ENCODE measurements around the gene EPB41. TPM values are rescaled to one million over a fixed set of nuclear protein-coding genes. Genes with fewer than 3 reads are reported as not detected.

EPB41 gene
- total RNA-seq, 1 experiment from 2014 or later, result 41.7 TPM

- TF ChIP-seq YY1 (IDR thresholded peaks at IDR 0.05; ENCODE audit: extremely low read depth, insufficient replicate concordance, low read depth, low read length) (no peak), FOSL1 (IDR thresholded peaks at IDR 0.05; ENCODE audit: low read depth) (no peak), ZBTB33 (IDR thresholded peaks at IDR 0.05; ENCODE audit: extremely low read depth, insufficient replicate concordance, low read length) (no peak)
Observed at GRCh38 chr1:29032841-29033240, 118.5 kb downstream of the EPB41 start (continued).

- POLR2A ChIA-PET, result interaction anchor here (1.4 to 2.5 kb wide), 2 partner anchors 149 to 152 kb away, joined by 5 to 11 read pairs; no protein-coding TSS in a partner anchor
- Histone ChIP-seq H3K9me2 (ENCODE audit: insufficient read depth) (no peaks in the 10 kb centered on the region), H3K4me2 (ENCODE audit: low read length) (no peak overlapping the region), H3K36me3 (ENCODE audit: control insufficient read depth in 1 of 2, insufficient read depth in 2 of 2, low read length in 2 of 2) (no peaks in the 10 kb centered on the region; a peak in 1 of 4 replicates), H3K4me1 (ENCODE audit: control insufficient read depth in 1 of 2, insufficient read depth in 2 of 2, low read length in 2 of 2) (no peaks in the 10 kb centered on the region), H4K20me1 (ENCODE audit: insufficient read depth) (no peaks in the 10 kb centered on the region), H3K9me3 (ENCODE audit: control insufficient read depth in 1 of 2, insufficient read depth in 1 of 2, low read depth in 1 of 2, low read length in 2 of 2) (no peaks in the 10 kb centered on the region), H3K79me2 (ENCODE audit: insufficient read depth, low read length) (no peaks in the 10 kb centered on the region), H3K27ac (ENCODE audit: low read depth, low read length) (no peak overlapping the region), H3K4me3 (replicated peaks in 1 of 2; ENCODE audit: low read depth in 1 of 2, low read length in 2 of 2) (no peak overlapping the region), H2AFZ (ENCODE audit: low read depth, low read length, poor library complexity, severe bottlenecking) (no peak overlapping the region), H3K27me3 (ENCODE audit: insufficient read depth, low read length) (no peaks in the 10 kb centered on the region), H3K9ac (ENCODE audit: low read length) (no peak overlapping the region)
- no TSS peak for BruUV-seq (replicated peaks)
- peak; percentile 45 to 92 (median 75) for TF ChIP-seq CTCF (IDR thresholded peaks at IDR 0.05 in 2 of 3, conservative IDR thresholded peaks at IDR 0.05 in 1 of 3; ENCODE audit: borderline replicate concordance in 1 of 3, insufficient read depth in 1 of 3, low read depth in 2 of 3, low read length in 2 of 3)
- 0 out of 2 replicates have a peak, but pooled peaks have one; percentile 16 for TF ChIP-seq CEBPB (IDR thresholded peaks at IDR 0.05; ENCODE audit: low read depth)
- TF ChIP-seq SP1 (IDR thresholded peaks at IDR 0.05; ENCODE audit: low read depth), result peak; percentile 9; the same call in 1 of the 2 replicates
- TF ChIP-seq FOSL1 (IDR thresholded peaks at IDR 0.05; ENCODE audit: low read depth), result no peak
- peak; percentile 96 for TF ChIP-seq RAD21 (IDR thresholded peaks at IDR 0.05; ENCODE audit: low read depth)
- intact Hi-C loops (cut with micrococcal nuclease), result loop anchor here (1.0 to 2.0 kb wide), 3 partner anchors 152 to 249 kb away; no protein-coding TSS in a partner anchor
- RAD21 ChIA-PET (ENCODE audit: low non-redundant PET in 1 of 2, low total read pairs in 2 of 2, uncharacterized antibody in 2 of 2, unreplicated experiment in 2 of 2), result interaction anchor here (0.6 to 3.0 kb wide), 6 partner anchors 46 to 157 kb away, joined by 3 to 18 read pairs (median 6); no protein-coding TSS in a partner anchor
- peak; percentile 24 for DNase-seq (ENCODE audit: low read depth, low spot score)
- CTCF ChIA-PET, result interaction anchor here (0.6 to 7.7 kb wide), 13 partner anchors 16 to 249 kb away, joined by 3 to 122 read pairs (median 4); partner anchors contain the start of gene TMEM200B
- peak; percentile 77 for ATAC-seq
Observed at GRCh38 chr1:29033829-29034466, 119.6 kb downstream of the EPB41 start.
